T-helper 22 cell (primary cell): Measurements from ENCODE around the gene THEMIS.
"Not testable (repeated sequence)": the region's sequence is repeated elsewhere in the genome, so short reads cannot be mapped to it uniquely, and the experiment has no call there.

Source experiments
- DNase-seq: peaks from one replicate; pipeline ENCODE4 v3.0.0-alpha.2; 2020; ENCODE audit warnings: low read depth

THEMIS gene

DNA sequence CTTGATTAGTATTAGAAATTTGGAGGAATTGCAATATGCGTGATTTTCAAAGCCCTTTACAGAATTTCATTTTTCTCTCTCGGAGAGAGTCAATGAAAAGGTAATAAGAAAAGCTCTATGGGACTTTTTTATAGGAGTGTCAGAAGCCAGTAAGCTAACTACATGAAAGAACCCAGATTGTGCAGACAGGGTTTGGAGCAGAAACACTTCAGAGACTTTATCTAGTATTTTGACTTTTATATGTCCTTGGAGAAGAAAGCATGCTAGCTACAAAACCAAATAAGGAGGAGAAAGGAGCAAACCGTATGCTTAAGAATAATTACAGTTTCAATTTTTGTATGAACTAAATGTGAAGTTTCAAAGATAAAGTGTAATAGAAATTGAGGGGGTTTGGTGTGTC is 182.2 kb downstream of the THEMIS start:
- no peak for DNase-seq

GRCh38 chr6:127717384-127717783 is 183.5 kb downstream of the THEMIS start:
- DNase-seq = no peak

GRCh38 chr6:127716465-127716864 is 184.4 kb downstream of the THEMIS start:
- DNase-seq = no peak

GRCh38 chr6:127710668-127711067 is 190.2 kb downstream of the THEMIS start:
- DNase-seq = no peak

- no peak for DNase-seq
These were observed 194.6 kb downstream of the THEMIS start for GRCh38 chr6:127706216-127706615.

DNA sequence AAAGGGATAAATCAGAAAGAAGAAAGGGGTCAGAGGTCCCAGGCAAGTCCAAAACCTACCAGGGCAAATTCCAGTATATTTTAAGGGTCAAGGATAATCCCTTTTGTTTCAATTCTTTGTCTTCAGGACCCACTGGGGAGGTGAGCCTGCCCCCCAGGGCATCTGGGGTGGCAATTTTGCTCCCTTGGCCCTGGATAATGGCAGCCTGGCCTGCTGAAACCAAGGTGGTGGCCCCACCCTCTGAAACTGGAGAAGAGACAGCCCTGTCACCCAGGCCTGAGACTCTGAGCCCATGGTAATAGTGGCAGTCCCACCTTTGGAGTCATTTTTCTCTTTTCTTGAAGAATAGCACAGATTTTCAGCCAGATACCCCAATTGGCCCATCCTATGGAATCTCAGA is 205.8 kb downstream of the THEMIS start:
- no peak for DNase-seq

DNA sequence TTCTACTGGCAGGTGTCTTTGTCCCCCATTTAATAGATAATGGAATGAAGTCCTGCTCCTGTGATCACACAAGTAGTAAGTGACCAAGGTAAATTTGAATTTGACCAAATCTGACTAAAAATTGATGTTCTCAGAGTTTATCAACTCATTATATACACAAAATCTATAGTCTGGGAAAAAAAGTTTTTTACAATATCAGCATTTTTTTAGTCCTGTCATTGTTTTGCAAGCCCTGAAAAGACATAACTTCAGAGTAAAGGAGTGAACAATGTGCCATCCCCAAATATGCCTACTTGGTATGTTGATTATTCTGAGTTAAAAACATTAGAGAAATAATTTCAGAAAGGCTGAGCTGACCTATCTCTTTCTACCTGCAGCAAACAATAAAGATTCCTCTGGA is 209.7 kb downstream of the THEMIS start:
- DNase-seq = no peak

DNA sequence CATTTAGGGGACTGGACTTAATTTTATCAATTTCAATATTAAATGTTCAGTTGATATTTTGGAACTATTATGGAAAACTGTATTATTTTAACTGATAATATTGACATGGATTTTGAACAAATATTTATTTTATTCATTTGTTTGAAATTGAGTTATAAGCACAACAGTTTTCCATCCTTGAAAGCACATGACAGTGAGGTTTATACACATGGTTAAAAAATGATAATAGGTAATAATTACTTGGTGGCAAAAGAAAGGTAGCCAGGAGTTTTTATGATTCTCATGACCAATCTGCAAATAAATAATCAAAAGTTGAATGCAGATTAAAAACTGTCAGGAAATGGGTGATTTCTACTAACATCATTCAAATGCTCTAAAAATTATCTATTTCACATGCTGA is 210.3 kb downstream of the THEMIS start:
- DNase-seq = no peak

DNA sequence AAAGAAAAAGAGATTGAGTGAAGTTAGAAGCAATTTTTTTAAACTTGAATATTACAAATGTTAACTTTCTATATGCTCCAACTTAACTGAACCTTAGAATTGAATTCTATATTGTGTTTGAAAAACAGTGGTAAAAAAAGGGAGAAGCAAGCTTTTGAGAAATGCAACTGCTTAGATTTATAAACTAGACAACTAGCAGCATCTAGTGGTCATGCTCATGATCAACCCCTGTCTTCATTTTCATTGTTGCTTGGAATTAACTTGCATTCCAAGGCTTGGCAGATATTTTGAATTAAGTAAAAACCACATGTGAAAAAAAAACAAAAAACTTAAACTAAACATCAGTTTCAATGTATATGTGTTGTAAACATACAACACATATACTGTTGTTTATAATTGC is 210.8 kb downstream of the THEMIS start:
- no peak for DNase-seq

- not testable (repeated sequence) for DNase-seq
These were observed 213.4 kb downstream of the THEMIS start for GRCh38 chr6:127687490-127687889.

DNA sequence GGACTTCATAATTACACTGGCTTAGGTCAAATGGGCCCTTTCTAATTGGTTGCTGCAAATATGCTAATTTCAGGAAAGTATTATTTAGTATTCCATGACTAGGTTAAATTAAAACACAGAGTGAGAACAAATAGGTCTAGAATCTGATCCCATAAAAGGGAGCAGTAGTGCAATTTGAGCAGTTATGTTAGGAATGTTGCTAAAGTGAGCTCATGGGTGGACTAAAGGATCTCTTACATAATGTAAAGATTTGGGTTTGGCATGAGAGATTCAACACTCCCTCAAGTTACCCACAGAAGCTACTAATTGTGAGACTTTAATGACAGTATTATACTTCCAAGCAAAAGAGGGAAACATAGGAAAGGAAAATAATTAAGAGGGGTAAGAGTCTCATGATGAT is 214.8 kb downstream of the THEMIS start:
- no peak for DNase-seq

- no peak for DNase-seq
These were observed 216.4 kb downstream of the THEMIS start for GRCh38 chr6:127684501-127684900.
